T-helper 1 cell (primary cell): Measurements from ENCODE around the gene SAPCD1.

Experiments
- DNase-seq, 5 donors: peaks; one replicate each; pipeline ENCODE4 v3.0.0-alpha.2; 2012 to 2020

The SAPCD1 gene

GRCh38 chr6:31729515-31729978 is 32.9 kb upstream of the SAPCD1 start:
- peak; percentile 64 to 86 (median 71) for DNase-seq

GRCh38 chr6:31729979-31730630 is 32.4 kb upstream of the SAPCD1 start:
- peak; percentile 47 to 70 (median 49) for DNase-seq

GRCh38 chr6:31730631-31731086 is 31.8 kb upstream of the SAPCD1 start:
- no peak for DNase-seq

- DNase-seq: no peak
Measured at GRCh38 chr6:31732029-31732428, 30.4 kb upstream of the SAPCD1 start.

GRCh38 chr6:31733734-31734133 is 28.7 kb upstream of the SAPCD1 start:
- DNase-seq: no peak

GRCh38 chr6:31734247-31734820 is 28.1 kb upstream of the SAPCD1 start:
- peak in 1 of 5 donors; percentile 42 for DNase-seq

GRCh38 chr6:31734821-31735406 is 27.5 kb upstream of the SAPCD1 start:
- DNase-seq: peak in 1 of 5 donors; percentile 79

- DNase-seq: peak; percentile 41 to 87 (median 59)
Measured at GRCh38 chr6:31736021-31736767, 26.3 kb upstream of the SAPCD1 start, which contains the start of gene CLIC1. TSS of gene CLIC1 (minus strand) at chr6:31736530. CDS start at chr6:31736300, 230 bp downstream.

GRCh38 chr6:31736768-31737314 is 25.6 kb upstream of the SAPCD1 start:
- DNase-seq: no peak

GRCh38 chr6:31737315-31737990 is 25.0 kb upstream of the SAPCD1 start:
- DNase-seq: peak in 1 of 5 donors; percentile 51

- peak; percentile 36 to 92 (median 62) for DNase-seq
Measured at GRCh38 chr6:31737991-31738979, 24.2 kb upstream of the SAPCD1 start.

GRCh38 chr6:31739639-31740396 is 22.6 kb upstream of the SAPCD1 start, which contains the start of gene MSH5:
TSS of gene MSH5 (plus strand) at chr6:31740005. CDS start at chr6:31740467, 462 bp downstream.
- DNase-seq: peak; percentile 86 to 99 (median 91)

GRCh38 chr6:31740397-31741223 is 21.8 kb upstream of the SAPCD1 start:
- no peak for DNase-seq

- DNase-seq: no peak
Measured at GRCh38 chr6:31741815-31742214, 20.6 kb upstream of the SAPCD1 start.

GRCh38 chr6:31742894-31743293 is 19.6 kb upstream of the SAPCD1 start:
- DNase-seq: no peak

GRCh38 chr6:31744422-31744821 is 18.0 kb upstream of the SAPCD1 start:
- no peak for DNase-seq

- DNase-seq: no peak
Measured at GRCh38 chr6:31749301-31750036, 13.0 kb upstream of the SAPCD1 start.

- no peak for DNase-seq
Measured at GRCh38 chr6:31750411-31751022, 11.9 kb upstream of the SAPCD1 start.
